ENCODE measurements around the gene ACAN.

Gene ACAN

GRCh38 chr15:88874684-88875083 is 71.4 kb downstream of the ACAN start:
- H3K4ac ChIP-seq (ENCODE audit: low read depth, low read length) = no peak overlapping the region

GRCh38 chr15:88876573-88876972 is 73.3 kb downstream of the ACAN start:
- Histone ChIP-seq H3K18ac (ENCODE audit: low read length) (no peak overlapping the region), H3K4ac (ENCODE audit: low read depth, low read length) (no peak overlapping the region), H2AFZ (ENCODE audit: insufficient read depth, low read length, poor library complexity) (no peak overlapping the region), H3K79me2 (ENCODE audit: control insufficient read depth, insufficient read depth, low read length, poor library complexity) (no peaks in the 10 kb centered on the region), H3K27me3 (ENCODE audit: insufficient read depth, low read length) (no peaks in the 10 kb centered on the region), H3K36me3 (ENCODE audit: control insufficient read depth in 1 of 2, insufficient read depth in 2 of 2, low read length in 2 of 2) (peaks cover 5 to 29% of the 10 kb centered on the region in 2 experiments), H3K23ac (ENCODE audit: low read length) (no peak overlapping the region), H4K12ac (ENCODE audit: low read depth, low read length) (no peak overlapping the region), H2BK12ac (ENCODE audit: low read length) (no peak overlapping the region), H4K8ac (ENCODE audit: low read depth, low read length) (no peak overlapping the region), H3K79me1 (ENCODE audit: low read length) (no peaks in the 10 kb centered on the region), H2BK5ac (ENCODE audit: low read depth, low read length, poor library complexity) (no peak overlapping the region), H3K4me1 (ENCODE audit: control insufficient read depth in 1 of 2, insufficient read depth in 2 of 2, low read length in 2 of 2) (peaks cover 6 to 10% of the 10 kb centered on the region in 2 experiments), H3K4me3 (ENCODE audit: low read depth, low read length) (no peak overlapping the region), H2AK5ac (ENCODE audit: low read length) (no peak overlapping the region), H3K9ac (ENCODE audit: low read length) (no peak overlapping the region), H2BK120ac (ENCODE audit: insufficient read depth, low read length, poor library complexity) (no peak overlapping the region), H3K9me3 (ENCODE audit: insufficient read depth, low read depth, low read length) (no peaks in the 10 kb centered on the region), H4K91ac (ENCODE audit: low read depth, low read length) (no peak overlapping the region), H3K4me2 (ENCODE audit: low read length) (no peak overlapping the region), H3K27ac (ENCODE audit: low read depth, low read length) (no peak overlapping the region), H3K14ac (ENCODE audit: low read length) (no peak overlapping the region)
- no peak for DNase-seq
- no CpG with 5 or more reads among the region's 10 CpGs for WGBS (ENCODE audit: extremely low coverage, insufficient coverage, insufficient read length)

More at GRCh38 chr15:88874684-88875083, 71.4 kb downstream of the ACAN start:
- Histone ChIP-seq H3K36me3 (ENCODE audit: control insufficient read depth in 1 of 2, insufficient read depth in 2 of 2, low read length in 2 of 2) (peaks cover 3 to 21% of the 10 kb centered on the region in 2 experiments), H3K79me1 (ENCODE audit: low read length) (no peaks in the 10 kb centered on the region), H2AK5ac (ENCODE audit: low read length) (no peak overlapping the region), H3K9ac (ENCODE audit: low read length) (no peak overlapping the region), H3K27ac (ENCODE audit: low read depth, low read length) (no peak overlapping the region), H3K79me2 (ENCODE audit: control insufficient read depth, insufficient read depth, low read length, poor library complexity) (no peaks in the 10 kb centered on the region), H4K12ac (ENCODE audit: low read depth, low read length) (no peak overlapping the region), H3K4me1 (ENCODE audit: control insufficient read depth in 1 of 2, insufficient read depth in 2 of 2, low read length in 2 of 2) (peaks cover 6 to 10% of the 10 kb centered on the region in 2 experiments), H3K4me2 (ENCODE audit: low read length) (no peak overlapping the region), H3K18ac (ENCODE audit: low read length) (no peak overlapping the region), H4K91ac (ENCODE audit: low read depth, low read length) (no peak overlapping the region), H2BK120ac (ENCODE audit: insufficient read depth, low read length, poor library complexity) (no peak overlapping the region), H3K23ac (ENCODE audit: low read length) (no peak overlapping the region), H2BK5ac (ENCODE audit: low read depth, low read length, poor library complexity) (no peak overlapping the region), H3K27me3 (ENCODE audit: insufficient read depth, low read length) (no peaks in the 10 kb centered on the region), H2AFZ (ENCODE audit: insufficient read depth, low read length, poor library complexity) (no peak overlapping the region), H3K14ac (ENCODE audit: low read length) (no peak overlapping the region), H2BK12ac (ENCODE audit: low read length) (no peak overlapping the region), H3K9me3 (ENCODE audit: insufficient read depth, low read depth, low read length) (peaks cover 2% of the 10 kb centered on the region), H3K4me3 (ENCODE audit: low read depth, low read length) (no peak overlapping the region), H4K8ac (ENCODE audit: low read depth, low read length) (no peak overlapping the region)
- DNase-seq = no peak
- WGBS (ENCODE audit: extremely low coverage, insufficient coverage, insufficient read length) = no CpG with 5 or more reads among the region's 6 CpGs

GRCh38 chr15:88877415-88877814 is 74.2 kb downstream of the ACAN start:
- H2AK5ac ChIP-seq (ENCODE audit: low read length) = no peak overlapping the region

GRCh38 chr15:88877906-88878305 is 74.7 kb downstream of the ACAN start:
- H2AK5ac ChIP-seq (ENCODE audit: low read length) = no peak overlapping the region
- no peak overlapping the region for H4K12ac ChIP-seq (ENCODE audit: low read depth, low read length)
- H3K4me1 ChIP-seq (ENCODE audit: control insufficient read depth in 1 of 2, insufficient read depth in 2 of 2, low read length in 2 of 2) = peaks cover under 1 to 3% of the 10 kb centered on the region in 2 experiments
- no peak overlapping the region for H4K8ac ChIP-seq (ENCODE audit: low read depth, low read length)
- H2BK120ac ChIP-seq (ENCODE audit: insufficient read depth, low read length, poor library complexity) = no peak overlapping the region
- peaks cover 5 to 31% of the 10 kb centered on the region in 2 experiments for H3K36me3 ChIP-seq (ENCODE audit: control insufficient read depth in 1 of 2, insufficient read depth in 2 of 2, low read length in 2 of 2)
- H3K4me2 ChIP-seq (ENCODE audit: low read length) = no peak overlapping the region
- no CpG with 5 or more reads among the region's 22 CpGs for WGBS (ENCODE audit: extremely low coverage, insufficient coverage, insufficient read length)
- H3K27ac ChIP-seq (ENCODE audit: low read depth, low read length) = no peak overlapping the region
- peak overlapping the region; percentile 37 for H3K4me3 ChIP-seq (ENCODE audit: low read depth, low read length)
- H4K91ac ChIP-seq (ENCODE audit: low read depth, low read length) = no peak overlapping the region
- H3K9ac ChIP-seq (ENCODE audit: low read length) = no peak overlapping the region
- no peak overlapping the region for H3K18ac ChIP-seq (ENCODE audit: low read length)
- H3K9me3 ChIP-seq (ENCODE audit: insufficient read depth, low read depth, low read length) = no peaks in the 10 kb centered on the region
- H3K23ac ChIP-seq (ENCODE audit: low read length) = no peak overlapping the region
- H3K4ac ChIP-seq (ENCODE audit: low read depth, low read length) = no peak overlapping the region
- no peak overlapping the region for H3K14ac ChIP-seq (ENCODE audit: low read length)
- DNase-seq = no peak
- H3K79me2 ChIP-seq (ENCODE audit: control insufficient read depth, insufficient read depth, low read length, poor library complexity) = no peaks in the 10 kb centered on the region
- H3K79me1 ChIP-seq (ENCODE audit: low read length) = no peaks in the 10 kb centered on the region
- no peak overlapping the region for H2BK5ac ChIP-seq (ENCODE audit: low read depth, low read length, poor library complexity)
- H2AFZ ChIP-seq (ENCODE audit: insufficient read depth, low read length, poor library complexity) = no peak overlapping the region
- H3K27me3 ChIP-seq (ENCODE audit: insufficient read depth, low read length) = no peaks in the 10 kb centered on the region
- H2BK12ac ChIP-seq (ENCODE audit: low read length) = no peak overlapping the region

More at GRCh38 chr15:88877415-88877814, 74.2 kb downstream of the ACAN start:
- Histone ChIP-seq H3K9ac (ENCODE audit: low read length) (no peak overlapping the region), H2BK120ac (ENCODE audit: insufficient read depth, low read length, poor library complexity) (no peak overlapping the region), H2AFZ (ENCODE audit: insufficient read depth, low read length, poor library complexity) (no peak overlapping the region), H3K4me1 (ENCODE audit: control insufficient read depth in 1 of 2, insufficient read depth in 2 of 2, low read length in 2 of 2) (peaks cover 5 to 7% of the 10 kb centered on the region in 2 experiments), H3K27me3 (ENCODE audit: insufficient read depth, low read length) (no peaks in the 10 kb centered on the region), H3K4me3 (ENCODE audit: low read depth, low read length) (no peak overlapping the region), H3K79me2 (ENCODE audit: control insufficient read depth, insufficient read depth, low read length, poor library complexity) (no peaks in the 10 kb centered on the region), H3K14ac (ENCODE audit: low read length) (no peak overlapping the region), H2BK5ac (ENCODE audit: low read depth, low read length, poor library complexity) (no peak overlapping the region), H3K27ac (ENCODE audit: low read depth, low read length) (no peak overlapping the region), H4K12ac (ENCODE audit: low read depth, low read length) (no peak overlapping the region), H4K8ac (ENCODE audit: low read depth, low read length) (no peak overlapping the region), H3K23ac (ENCODE audit: low read length) (no peak overlapping the region), H2BK12ac (ENCODE audit: low read length) (no peak overlapping the region), H3K4ac (ENCODE audit: low read depth, low read length) (no peak overlapping the region), H3K4me2 (ENCODE audit: low read length) (no peak overlapping the region), H3K18ac (ENCODE audit: low read length) (no peak overlapping the region), H3K9me3 (ENCODE audit: insufficient read depth, low read depth, low read length) (no peaks in the 10 kb centered on the region), H3K36me3 (ENCODE audit: control insufficient read depth in 1 of 2, insufficient read depth in 2 of 2, low read length in 2 of 2) (peaks cover 5 to 31% of the 10 kb centered on the region in 2 experiments), H4K91ac (ENCODE audit: low read depth, low read length) (no peak overlapping the region), H3K79me1 (ENCODE audit: low read length) (no peaks in the 10 kb centered on the region)
- WGBS (ENCODE audit: extremely low coverage, insufficient coverage, insufficient read length) = no CpG with 5 or more reads among the region's 11 CpGs
- no peak for DNase-seq

Data from trophoblast cell (in vitro differentiated cells and primary cell).